Stimulated activated CD4-positive, alpha-beta T cell treated with anti-CD3 and anti-CD28 coated beads, Interleukin-2, amount 100 ng/mL, for 48 hours (primary cell): Measurements from ENCODE around the gene GTF2F2.

Experiments used
- DNase-seq, 2 donors: peaks; one replicate each; pipeline ENCODE4 v3.0.0-alpha.2; 2020

GTF2F2 gene

DNA sequence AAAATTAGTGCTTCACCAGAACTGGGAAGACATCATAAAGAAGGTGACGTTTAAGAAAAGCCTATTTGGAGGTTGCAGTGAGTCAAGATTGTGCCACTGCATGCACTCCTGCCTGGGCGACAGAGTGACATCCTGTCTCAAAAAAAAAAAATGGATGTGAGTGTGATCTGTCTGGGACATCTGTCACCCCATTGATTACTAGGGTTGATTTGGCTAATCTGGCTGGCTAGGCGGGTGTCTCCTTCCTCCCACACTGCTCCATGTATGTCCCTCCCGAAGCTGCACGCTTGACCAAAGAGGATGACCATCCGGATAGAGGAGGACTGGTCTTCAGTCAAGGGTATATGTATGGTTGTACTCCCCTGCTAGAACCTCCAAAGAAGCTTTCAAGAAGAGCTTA is 2.6 kb downstream of the GTF2F2 start:
- no peak for DNase-seq

DNA sequence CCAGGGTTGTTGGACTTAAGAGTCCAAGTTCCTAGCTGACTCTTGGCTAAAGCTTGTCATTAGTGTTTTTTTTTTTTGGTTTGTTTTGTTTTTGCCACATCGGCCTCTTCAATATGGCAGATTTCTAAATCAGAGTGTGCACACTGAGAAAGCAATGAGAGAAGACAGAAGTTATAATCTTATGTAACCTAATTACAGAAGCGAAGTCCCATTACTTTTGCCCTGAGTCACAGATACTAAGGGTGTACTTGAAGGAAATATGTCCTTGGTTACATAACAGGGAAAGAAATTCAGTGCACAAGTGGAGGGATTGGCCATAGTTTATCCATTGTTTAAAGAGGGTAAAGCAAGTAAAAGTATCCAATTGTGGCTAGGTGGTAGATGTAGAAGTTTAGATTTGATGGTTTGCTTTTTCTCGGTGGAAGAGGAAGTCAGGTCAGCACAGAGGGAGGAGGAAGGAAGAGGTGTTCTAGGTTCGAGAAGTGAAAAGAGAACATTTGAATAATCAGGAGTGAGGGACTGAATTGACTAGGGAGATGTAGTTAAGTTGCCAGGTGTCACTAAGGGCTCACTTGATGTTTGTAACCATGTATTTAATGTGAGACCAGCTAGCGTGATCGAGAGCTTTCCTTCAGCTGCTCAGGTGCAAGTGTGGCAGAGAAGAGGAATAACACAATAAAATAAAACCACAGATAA is 12.2 kb downstream of the GTF2F2 start:
- DNase-seq, result no peak

DNA sequence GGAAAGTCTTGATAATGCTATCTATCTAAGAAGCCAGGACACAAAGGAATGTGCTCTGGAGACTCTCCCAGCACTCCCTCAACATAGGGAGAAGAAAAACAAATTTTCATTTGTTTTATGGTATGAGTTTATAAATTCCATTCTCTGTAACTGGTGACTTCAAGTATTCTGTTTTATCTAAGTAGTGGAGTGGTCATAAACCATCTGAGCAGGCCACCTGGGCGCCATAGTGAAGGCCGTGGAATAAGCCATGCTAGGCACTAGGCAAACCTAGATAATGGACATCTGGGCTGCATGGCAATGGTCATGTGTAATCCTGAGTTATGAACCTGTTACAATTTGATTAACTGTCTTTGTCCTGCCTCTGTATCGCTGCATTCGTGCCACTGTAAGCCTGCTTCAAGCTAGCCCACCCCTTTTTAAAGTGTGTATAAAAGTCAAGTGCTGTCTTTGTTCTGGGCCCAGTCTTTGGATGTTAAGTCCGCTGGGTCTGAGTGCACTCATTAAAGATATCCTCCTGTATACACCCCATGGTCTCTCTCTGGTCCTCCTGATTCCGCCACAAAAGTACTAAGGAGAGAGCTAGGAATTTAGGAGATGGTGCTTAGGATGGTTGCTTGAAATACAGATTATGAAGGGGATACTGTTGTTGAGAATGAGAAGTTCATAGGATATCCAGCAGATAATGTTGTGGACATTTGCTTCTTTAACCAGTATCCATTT is 13.2 kb downstream of the GTF2F2 start:
- no peak for DNase-seq

GRCh38 chr13:45136741-45137504 is 16.6 kb downstream of the GTF2F2 start:
- no peak for DNase-seq

DNA sequence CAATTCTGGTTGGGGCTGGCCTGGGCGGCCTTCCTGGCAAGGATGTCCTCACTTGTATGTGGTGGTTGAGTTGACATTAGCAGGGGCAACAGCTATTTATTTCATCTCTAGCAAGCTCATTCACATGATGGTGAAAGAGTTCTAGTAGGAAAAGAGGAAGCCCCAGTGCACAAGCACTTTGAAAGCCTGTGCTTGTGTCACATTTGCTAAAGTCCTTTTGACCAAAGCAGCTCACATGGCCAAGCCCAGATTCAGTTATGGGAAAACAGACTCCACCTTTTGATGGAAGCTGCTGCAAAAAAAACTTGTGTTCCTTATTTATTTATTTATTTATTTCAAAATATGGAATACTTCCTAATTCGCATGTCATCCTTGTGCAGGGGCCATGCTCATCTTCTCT is 17.2 kb downstream of the GTF2F2 start:
- no peak for DNase-seq

- no peak for DNase-seq
Observed at GRCh38 chr13:45138282-45138681, 18.0 kb downstream of the GTF2F2 start.

DNA sequence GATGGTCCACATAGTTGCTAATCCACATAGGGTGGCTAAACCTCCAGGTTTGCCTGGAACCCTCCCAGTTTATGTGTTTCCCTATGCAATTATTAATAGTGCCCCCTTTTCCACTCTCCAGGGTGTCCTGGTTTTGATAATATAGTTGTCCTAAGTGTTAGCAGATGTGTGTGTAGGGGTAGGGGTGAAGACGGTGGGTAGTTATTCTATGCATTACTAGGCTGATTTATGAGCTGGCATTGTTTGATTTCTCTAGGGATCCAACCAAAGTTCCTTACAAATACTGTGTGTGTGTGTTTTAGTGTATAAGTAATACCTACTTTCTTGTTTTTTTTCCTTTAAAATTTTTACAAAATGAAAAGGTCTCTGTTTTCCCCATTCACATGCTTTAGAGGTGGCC is 21.1 kb downstream of the GTF2F2 start:
- no peak for DNase-seq

- no peak for DNase-seq
Observed at GRCh38 chr13:45142440-45143345, 22.4 kb downstream of the GTF2F2 start.

DNA sequence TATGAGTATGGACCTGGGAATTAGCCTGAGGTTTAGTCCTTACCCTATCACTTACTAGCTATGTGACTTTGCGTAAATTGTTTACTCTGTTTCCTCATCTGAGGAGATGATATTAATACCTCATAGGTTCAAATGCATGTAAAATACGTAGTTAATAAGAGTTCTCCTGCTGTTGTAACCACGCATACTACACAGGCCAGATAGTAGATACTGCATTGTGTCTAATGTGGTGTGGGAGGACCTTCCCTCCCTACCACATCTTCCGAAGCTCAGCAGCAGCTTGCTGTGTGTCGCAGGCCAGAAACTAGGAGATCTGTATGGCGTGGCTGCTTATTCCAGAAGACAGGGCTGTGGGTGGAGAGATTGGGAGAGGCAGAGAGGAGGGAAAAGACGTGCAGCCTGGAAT is 23.0 kb downstream of the GTF2F2 start:
- no peak for DNase-seq

GRCh38 chr13:45149964-45150363 is 29.7 kb downstream of the GTF2F2 start:
- DNase-seq, result no peak

GRCh38 chr13:45156565-45157361 is 36.5 kb downstream of the GTF2F2 start:
- DNase-seq, result no peak

GRCh38 chr13:45162194-45162593 is 41.9 kb downstream of the GTF2F2 start:
- DNase-seq, result no peak

- DNase-seq, result no peak
Observed at GRCh38 chr13:45162821-45163220, 42.5 kb downstream of the GTF2F2 start.

DNA sequence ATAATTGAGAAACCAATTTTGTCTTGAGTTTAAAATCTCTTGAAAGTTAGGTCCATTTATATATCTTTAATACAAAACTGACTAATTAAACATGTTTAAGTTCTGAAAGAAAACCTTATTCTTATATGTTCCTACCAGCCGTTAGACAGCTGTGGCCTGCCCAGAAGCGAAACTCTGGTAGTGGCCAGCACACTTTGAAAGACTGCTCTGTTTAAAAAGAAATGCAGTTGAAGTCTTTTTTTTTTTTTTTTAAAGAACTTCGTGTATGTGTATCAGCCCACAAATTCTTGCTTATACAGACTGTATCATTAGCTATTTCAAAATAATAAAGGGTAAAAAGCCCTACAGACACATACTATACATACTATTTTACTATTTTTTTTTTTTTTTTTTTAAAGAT is 46.5 kb downstream of the GTF2F2 start:
- no peak for DNase-seq

DNA sequence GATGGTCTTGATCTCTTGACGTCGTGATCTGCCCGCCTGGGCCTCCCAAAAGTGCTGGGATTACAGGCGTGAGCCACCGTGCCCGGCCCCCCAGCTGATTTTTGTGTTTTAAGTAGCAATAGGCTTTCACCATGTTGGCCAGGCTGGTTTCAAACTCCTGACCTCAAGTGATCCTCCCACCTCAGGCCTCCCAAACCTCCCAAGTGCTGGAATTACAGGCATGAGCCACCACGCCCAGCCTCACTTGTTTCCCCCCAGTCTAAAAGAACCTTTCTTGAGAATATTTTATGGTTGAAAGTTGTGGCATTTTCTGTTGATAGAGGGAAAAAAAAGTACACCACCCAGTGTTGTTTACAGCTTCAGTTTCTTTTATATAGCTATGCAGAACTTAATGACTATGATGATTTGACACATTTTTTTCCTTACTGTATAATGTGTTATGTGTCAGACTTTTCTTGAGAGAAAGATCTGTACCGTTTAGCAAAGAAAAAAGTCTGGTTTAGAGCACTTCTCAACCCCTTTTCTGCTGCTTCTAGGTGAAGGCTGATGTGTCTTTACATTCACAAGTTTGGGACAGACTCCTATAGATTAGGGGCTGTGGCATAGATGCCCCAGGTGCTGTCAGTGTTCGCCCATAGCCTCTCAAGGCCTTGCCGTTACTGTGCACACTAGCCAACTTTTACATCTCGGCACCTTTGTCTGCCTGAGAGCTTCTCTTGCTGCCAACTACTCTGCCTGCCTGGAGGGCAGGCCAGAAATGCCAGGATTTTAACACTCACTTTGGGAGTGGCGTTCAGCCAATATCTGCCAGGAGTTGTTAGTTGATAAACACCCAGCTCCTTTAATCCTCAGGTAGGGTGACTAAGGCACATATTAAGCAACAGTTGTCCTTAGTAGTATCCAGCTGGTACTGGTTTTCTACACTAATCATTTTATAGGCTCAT is 47.6 kb downstream of the GTF2F2 start:
- DNase-seq, result no peak

DNA sequence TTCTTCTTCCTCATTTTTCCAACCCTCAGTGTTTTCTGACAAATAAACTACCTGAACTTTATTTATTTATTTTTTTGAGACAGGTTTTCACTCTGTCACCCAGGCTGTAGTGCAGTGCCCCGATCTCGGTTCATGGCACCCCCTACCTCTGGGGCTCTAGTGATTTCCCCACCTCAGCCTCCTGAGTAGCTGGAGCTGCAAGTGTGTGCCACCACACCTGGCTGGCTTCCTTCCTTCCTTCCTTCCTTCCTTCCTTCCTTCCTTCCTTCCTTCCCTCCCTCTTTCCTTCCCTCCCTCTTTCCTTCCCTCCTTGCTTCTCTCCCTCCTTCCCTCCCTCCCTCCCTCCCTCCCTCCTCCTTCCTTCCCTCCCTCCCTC is 48.2 kb downstream of the GTF2F2 start:
- no peak for DNase-seq

GRCh38 chr13:45174478-45174877 is 54.2 kb downstream of the GTF2F2 start:
- DNase-seq, result no peak

DNA sequence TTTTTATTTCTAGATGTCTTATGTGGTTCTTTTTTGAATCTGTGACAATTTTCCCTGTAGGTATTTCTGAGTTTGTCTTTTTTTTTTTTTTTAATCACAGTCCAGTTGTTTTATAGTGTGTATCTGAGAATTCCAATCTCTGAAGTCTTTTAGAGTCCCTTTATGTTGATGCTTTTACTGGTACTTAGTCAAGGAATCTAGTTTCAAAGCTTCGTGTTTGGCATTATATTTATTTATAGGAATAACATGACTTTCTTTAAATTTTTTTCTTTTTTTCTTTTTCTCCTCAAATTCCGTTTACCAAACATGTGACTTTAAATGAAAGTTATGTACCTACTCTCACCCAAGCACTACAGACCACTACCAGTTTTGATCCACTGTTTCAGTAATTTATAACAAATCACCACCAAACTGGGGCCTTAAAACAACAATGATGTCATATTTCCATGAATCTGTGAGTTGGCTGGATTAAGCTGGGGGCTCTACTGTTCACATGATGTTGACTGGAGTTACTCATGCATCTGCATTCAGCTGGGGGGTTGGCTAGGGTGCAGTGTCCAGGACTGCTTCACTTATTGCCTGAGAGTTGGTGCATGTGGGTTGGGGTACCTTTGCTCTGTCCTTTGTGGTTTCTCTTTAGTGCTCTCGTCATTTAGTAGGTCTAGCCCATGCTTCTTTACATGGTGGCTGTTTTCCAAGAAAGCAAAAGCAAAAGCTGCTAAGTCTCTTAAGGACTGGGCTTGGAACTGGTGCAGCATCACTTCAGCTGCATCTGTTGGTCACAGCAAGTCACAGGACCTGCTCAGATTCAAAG is 58.2 kb downstream of the GTF2F2 start:
- DNase-seq, result no peak

- DNase-seq, result no peak
Observed at GRCh38 chr13:45179428-45179827, 59.1 kb downstream of the GTF2F2 start.

GRCh38 chr13:45180303-45180702 is 60.0 kb downstream of the GTF2F2 start:
- DNase-seq, result no peak
